RWPE2 (cell line): Measurements from ENCODE around the gene NUDT17.
"Not testable (repeated sequence)": the region's sequence is repeated elsewhere in the genome, so short reads cannot be mapped to it uniquely, and the experiment has no call there.

Experiments used
- ATAC-seq: fragments of 200-7000 bp; cut with Tn5 transposase; 3 replicates; pipeline ENCODE4 v1.9.1; 2021; ENCODE audit warnings: low read depth
- DNase-seq: peaks from one replicate; pipeline ENCODE4 v3.0.0-alpha.2; 2020; ENCODE audit warnings: low spot score
- H3K27ac ChIP-seq: fragments of 450-650 bp; 2 replicates; pipeline ENCODE4 v1.5.1; 2017; ENCODE audit warnings: mild to moderate bottlenecking; ENCODE audit not compliant: poor library complexity, severe bottlenecking
- H3K27me3 ChIP-seq: fragments of 250-450 bp; sonication (Bioruptor Pico); 2 replicates; pipeline ENCODE4 v1.5.1; 2021; ENCODE audit warnings: mild to moderate bottlenecking, moderate library complexity; ENCODE audit not compliant: insufficient read depth, poor library complexity, severe bottlenecking
- H3K36me3 ChIP-seq: fragments of 250-450 bp; sonication (Bioruptor Pico); 2 replicates; pipeline ENCODE4 v1.5.1; 2020; ENCODE audit warnings: low read depth, mild to moderate bottlenecking, moderate library complexity
- H3K4me1 ChIP-seq: fragments of 250-450 bp; sonication (Bioruptor Pico); 2 replicates; pipeline ENCODE4 v1.5.1; 2021; ENCODE audit warnings: mild to moderate bottlenecking, moderate library complexity; ENCODE audit not compliant: insufficient read depth, poor library complexity, severe bottlenecking
- H3K4me3 ChIP-seq: fragments of 250-450 bp; sonication (Bioruptor Pico); 2 replicates; pipeline ENCODE4 v1.5.1; 2021; ENCODE audit warnings: mild to moderate bottlenecking, moderate library complexity; ENCODE audit not compliant: severe bottlenecking
- H3K9me3 ChIP-seq: fragments of 250-450 bp; sonication (Bioruptor Pico); 2 replicates; pipeline ENCODE4 v1.5.1; 2021; ENCODE audit warnings: mild to moderate bottlenecking, moderate library complexity; ENCODE audit not compliant: severe bottlenecking
- TF ChIP-seq, protein P1 (sequence below): fragments of 450-650 bp; IDR thresholded peaks from one replicate; pipeline ENCODE4 v1.5.1; 2017; ENCODE audit warnings: mild to moderate bottlenecking, moderate library complexity; ENCODE audit not compliant: poor library complexity, severe bottlenecking

Gene NUDT17

DNA sequence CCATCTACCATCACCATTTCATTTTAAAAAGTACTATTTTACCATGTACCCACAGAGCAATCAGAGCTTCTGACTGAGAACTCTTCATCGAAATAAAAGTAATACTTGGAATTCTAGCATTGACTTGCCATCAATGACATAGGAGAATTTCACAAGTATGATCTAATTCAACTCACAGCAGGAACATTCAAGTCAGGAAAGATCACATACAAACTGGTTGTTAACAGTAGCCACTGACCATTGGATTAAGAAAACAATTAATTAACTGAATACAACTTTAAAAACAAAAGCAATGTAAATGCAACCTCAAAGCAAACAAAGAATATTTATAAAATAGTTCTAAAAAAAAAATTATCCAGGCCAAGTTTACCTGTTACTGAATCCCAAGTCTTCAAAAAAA is 40.4 kb upstream of the NUDT17 start:
- Histone ChIP-seq H3K4me1 (peaks cover 5% of the 10 kb centered on the region), H3K27me3 (no peaks in the 10 kb centered on the region), H3K4me3 (no peak overlapping the region), H3K9me3 (no peaks in the 10 kb centered on the region), H3K27ac (no peak overlapping the region), H3K36me3 (peaks cover 5% of the 10 kb centered on the region; the same call in 1 of the 2 replicates)
- ATAC-seq = no peak
- no peak for DNase-seq
- TF ChIP-seq, protein P1, sequence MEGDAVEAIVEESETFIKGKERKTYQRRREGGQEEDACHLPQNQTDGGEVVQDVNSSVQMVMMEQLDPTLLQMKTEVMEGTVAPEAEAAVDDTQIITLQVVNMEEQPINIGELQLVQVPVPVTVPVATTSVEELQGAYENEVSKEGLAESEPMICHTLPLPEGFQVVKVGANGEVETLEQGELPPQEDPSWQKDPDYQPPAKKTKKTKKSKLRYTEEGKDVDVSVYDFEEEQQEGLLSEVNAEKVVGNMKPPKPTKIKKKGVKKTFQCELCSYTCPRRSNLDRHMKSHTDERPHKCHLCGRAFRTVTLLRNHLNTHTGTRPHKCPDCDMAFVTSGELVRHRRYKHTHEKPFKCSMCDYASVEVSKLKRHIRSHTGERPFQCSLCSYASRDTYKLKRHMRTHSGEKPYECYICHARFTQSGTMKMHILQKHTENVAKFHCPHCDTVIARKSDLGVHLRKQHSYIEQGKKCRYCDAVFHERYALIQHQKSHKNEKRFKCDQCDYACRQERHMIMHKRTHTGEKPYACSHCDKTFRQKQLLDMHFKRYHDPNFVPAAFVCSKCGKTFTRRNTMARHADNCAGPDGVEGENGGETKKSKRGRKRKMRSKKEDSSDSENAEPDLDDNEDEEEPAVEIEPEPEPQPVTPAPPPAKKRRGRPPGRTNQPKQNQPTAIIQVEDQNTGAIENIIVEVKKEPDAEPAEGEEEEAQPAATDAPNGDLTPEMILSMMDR = no peak

DNA sequence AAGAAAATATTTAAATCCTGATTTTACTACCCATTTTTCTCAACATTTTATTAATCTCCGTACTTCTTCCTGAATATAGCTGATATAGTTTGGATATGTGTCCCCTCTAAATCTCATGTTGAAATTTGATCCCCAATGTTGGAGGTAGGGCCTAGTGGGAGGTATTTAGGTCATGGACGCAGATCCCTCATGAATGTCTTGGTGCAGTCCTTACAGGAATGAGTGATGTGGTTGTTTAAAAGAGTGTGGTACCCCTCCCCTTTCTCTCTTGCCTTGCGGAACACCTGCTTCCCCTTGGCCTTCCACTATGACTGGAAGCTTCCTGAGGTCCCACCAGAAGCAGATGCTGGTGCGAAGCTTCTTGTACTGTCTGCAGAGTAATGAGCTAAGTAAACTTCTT is 39.0 kb upstream of the NUDT17 start:
- Histone ChIP-seq H3K27me3 (no peaks in the 10 kb centered on the region), H3K4me1 (peaks cover 5% of the 10 kb centered on the region), H3K27ac (no peak overlapping the region), H3K36me3 (peaks cover 5% of the 10 kb centered on the region; the same call in 1 of the 2 replicates), H3K4me3 (no peak overlapping the region), H3K9me3 (no peaks in the 10 kb centered on the region)
- DNase-seq = no peak
- no peak for ATAC-seq
- TF ChIP-seq, protein P1 = no peak

DNA sequence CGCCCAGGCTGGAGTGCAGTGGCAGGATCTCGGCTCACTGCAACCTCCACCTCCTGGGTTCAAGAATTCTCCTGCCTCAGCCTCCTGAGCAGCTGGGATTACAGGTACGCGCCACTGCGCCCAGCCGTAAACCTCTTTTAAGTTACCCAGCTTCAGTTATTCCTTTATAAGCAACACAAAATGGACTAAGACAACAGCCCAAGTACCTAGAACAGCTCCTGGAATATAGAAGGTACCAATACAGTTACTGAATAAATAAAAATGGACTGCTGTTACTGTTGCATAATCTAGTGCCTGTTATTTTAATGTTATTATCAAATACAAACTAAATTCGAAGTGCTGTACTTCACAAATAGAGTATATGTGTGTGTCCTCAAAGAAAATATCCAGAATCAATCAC is 38.6 kb upstream of the NUDT17 start:
- no peak for ATAC-seq
- Histone ChIP-seq H3K36me3 (peaks cover 5% of the 10 kb centered on the region; the same call in 1 of the 2 replicates), H3K9me3 (no peaks in the 10 kb centered on the region), H3K27me3 (no peaks in the 10 kb centered on the region), H3K27ac (no peak overlapping the region), H3K4me1 (peaks cover 5% of the 10 kb centered on the region), H3K4me3 (no peak overlapping the region)
- TF ChIP-seq, protein P1 = no peak
- no peak for DNase-seq

DNA sequence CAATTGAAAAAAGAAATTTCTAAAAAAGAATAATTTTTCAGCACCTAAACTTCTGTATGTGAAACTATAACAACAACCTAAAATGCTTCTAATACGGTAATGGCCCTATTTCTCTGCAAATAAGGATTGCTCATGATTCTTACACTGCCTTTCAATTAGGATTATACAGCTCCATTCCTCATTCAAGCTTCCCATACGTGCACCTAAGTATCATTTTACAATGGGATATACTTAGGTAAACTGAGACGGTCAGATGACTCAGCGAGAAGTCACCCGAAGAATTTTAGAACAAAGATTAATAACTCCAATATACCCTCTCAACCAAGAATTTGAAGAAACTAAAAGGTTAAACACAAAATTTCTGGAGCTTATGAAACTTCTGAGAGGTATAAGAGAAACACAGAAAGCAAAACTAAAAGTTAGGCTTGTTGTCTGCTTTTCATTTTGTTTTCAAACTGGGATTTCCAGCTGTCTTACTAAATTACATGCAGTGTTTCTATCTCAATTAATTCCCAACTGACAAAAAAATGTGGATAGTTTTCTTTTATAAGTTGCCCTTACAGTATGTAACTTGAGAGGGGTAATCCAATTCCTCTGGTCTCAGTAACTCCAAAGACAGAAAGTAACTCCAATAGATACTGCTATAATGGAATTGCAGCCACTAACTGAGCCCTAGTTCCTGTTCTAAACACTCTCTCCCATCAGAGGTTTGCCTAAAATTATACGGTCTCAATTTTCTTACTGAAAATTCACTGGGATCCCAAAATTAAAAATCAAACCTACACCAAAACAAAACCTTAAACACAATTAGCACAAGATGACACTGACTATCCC is 32.2 kb upstream of the NUDT17 start:
- ATAC-seq = peak; percentile 92
- not testable (repeated sequence) for H3K4me1 ChIP-seq, H3K27me3 ChIP-seq, DNase-seq, H3K4me3 ChIP-seq, H3K9me3 ChIP-seq, H3K36me3 ChIP-seq, H3K27ac ChIP-seq

DNA sequence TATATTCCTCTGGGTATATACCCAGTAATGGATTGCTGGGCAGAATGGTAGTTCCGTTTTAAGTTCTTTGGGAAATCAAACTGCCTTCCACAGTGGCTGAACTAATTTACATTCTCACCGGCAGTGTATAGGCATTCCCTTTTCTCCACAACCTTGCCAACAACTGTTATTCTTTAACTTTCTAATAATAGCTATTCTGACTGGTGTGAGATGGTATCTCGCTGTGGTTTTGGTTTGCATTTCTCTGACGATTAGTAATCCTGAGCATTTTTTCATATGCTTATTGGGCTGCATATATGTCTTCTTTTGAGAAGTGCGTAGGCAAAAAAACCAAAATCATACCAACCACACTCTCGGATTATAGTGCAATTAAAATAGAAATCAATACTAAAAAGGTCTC is 27.3 kb upstream of the NUDT17 start:
- H3K4me1 ChIP-seq, H3K4me3 ChIP-seq, H3K36me3 ChIP-seq, DNase-seq, H3K9me3 ChIP-seq, H3K27me3 ChIP-seq, H3K27ac ChIP-seq: not testable (repeated sequence)
- peak; percentile 74 for ATAC-seq

DNA sequence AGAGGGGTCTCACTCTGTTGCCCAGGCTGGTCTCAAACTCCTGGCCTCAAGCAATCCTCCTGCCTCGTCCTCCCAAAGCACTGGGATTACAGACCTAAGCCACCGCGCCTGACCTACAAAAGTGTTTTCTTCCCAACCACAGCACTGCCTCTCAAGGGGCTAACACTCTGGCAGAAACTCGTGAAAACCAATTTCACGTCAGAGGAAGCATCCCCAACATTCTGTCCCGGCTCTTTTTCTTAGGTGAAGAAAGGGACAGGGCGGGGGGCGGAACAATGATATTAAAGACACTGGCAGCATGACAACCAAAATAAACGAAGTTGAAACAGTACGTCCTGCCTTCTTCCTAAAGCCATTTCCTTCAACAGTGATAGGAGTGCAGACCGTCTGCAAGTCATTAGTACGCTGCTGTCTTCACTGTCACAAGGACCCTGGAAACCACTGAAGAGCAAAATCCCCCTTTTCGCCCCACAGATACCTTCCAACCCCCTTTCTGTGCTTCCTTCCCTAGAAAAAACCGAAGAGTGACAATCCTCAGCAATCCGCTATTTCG is 22.6 kb upstream of the NUDT17 start:
- H3K4me3 ChIP-seq, H3K27me3 ChIP-seq, ATAC-seq, H3K9me3 ChIP-seq, H3K27ac ChIP-seq, DNase-seq, H3K4me1 ChIP-seq: not testable (repeated sequence)
- H3K36me3 ChIP-seq = peaks cover 26% of the 10 kb centered on the region
